Endothelial cell of umbilical vein (primary cell): ENCODE measurements around the gene S100A14.

Source experiments
- CTCF ChIP-seq, 2 donors: IDR thresholded peaks; 1 replicate in 1 of 2; 2 replicates in 1 of 2; pipeline ENCODE4 v1.5.1; 2011; ENCODE audit warnings: low read length in 2 of 2, mild to moderate bottlenecking in 2 of 2, moderate library complexity in 2 of 2, control low read depth in 1 of 2, inconsistent platforms in 1 of 2, low read depth in 1 of 2; ENCODE audit not compliant: insufficient read depth in 1 of 2; ENCODE audit errors: extremely low read depth in 1 of 2
- EZH2 ChIP-seq: IDR thresholded peaks from 2 replicates; pipeline ENCODE4 v1.6.1; 2012; ENCODE audit warnings: borderline replicate concordance, low read depth, mild to moderate bottlenecking, moderate library complexity, low read length, inconsistent platforms; ENCODE audit not compliant: severe bottlenecking
- POLR2A ChIP-seq: IDR thresholded peaks from 2 replicates; pipeline ENCODE4 v1.6.1; 2012; ENCODE audit warnings: low read depth, mild to moderate bottlenecking, control low read depth, low read length
- POLR2AphosphoS5 ChIP-seq: IDR thresholded peaks from 2 replicates; pipeline ENCODE4 v1.6.1; 2012; ENCODE audit warnings: low read depth, mild to moderate bottlenecking, control low read depth, low read length, moderate library complexity; ENCODE audit not compliant: insufficient read depth
- TF ChIP-seq, protein P1 (sequence below): IDR thresholded peaks from 2 replicates; pipeline ENCODE4 v1.6.1; 2011; ENCODE audit not compliant: insufficient read depth, insufficient read length

- TF ChIP-seq CTCF (IDR thresholded peaks at IDR 0.05; ENCODE audit: extremely low read depth in 1 of 2, insufficient read depth in 1 of 2, low read depth in 1 of 2, low read length in 2 of 2) (no peak), EZH2 (no peak), POLR2A (no peak), POLR2AphosphoS5 (no peak)
- TF ChIP-seq, protein P1, sequence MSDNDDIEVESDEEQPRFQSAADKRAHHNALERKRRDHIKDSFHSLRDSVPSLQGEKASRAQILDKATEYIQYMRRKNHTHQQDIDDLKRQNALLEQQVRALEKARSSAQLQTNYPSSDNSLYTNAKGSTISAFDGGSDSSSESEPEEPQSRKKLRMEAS = no peak
Observed at GRCh38 chr1:153583976-153584375, 32.1 kb downstream of the S100A14 start.
